Hematopoietic multipotent progenitor cell treated with erythropoietin and hydrocortisone succinate and interleukin-3 and kit ligand, for 8 days (in vitro differentiated cells): ENCODE results near the gene ANAPC15.

Source experiments
- DNase-seq: peaks from one replicate; pipeline ENCODE4 v3.0.0-alpha.2; 2015

ANAPC15 gene

DNA sequence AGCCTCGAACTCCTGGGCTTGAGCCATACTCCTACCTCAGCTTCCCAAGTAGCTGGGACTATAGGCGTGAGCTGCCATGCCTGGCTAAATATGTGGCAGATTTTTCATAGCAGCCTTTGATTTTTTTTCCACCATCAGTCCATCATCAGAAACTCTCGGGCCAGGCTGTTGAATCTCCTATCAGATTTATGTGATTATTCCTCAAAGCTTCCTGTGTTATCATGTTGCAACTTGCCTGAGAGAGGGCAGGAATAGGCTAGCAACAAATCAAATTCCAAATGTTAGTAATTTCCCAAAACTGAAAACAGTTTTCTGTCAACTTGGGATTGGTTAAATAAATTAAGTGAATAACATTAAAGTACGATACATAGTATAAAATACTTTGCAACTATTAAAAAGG, 28.4 kb downstream of the ANAPC15 start:
- no peak for DNase-seq

DNA sequence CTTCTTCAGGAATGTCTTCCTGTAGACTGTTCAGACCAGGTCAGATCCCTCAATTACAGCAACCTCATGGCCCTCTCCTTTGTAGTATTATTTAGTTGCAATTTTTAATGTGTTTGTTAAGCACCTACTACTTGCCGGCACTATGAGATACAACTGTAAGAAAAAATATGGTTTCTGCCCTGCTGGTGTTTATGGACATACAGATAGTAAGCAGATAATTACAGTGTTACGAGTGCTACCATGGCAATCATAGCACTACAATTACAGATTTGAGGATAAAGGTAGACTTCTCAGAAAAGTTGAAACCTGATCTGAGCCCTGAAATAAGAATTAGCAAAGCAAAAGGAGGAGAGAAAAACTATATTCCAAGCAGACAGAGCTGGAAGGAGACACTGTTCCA, 29.1 kb downstream of the ANAPC15 start:
- DNase-seq: no peak

DNA sequence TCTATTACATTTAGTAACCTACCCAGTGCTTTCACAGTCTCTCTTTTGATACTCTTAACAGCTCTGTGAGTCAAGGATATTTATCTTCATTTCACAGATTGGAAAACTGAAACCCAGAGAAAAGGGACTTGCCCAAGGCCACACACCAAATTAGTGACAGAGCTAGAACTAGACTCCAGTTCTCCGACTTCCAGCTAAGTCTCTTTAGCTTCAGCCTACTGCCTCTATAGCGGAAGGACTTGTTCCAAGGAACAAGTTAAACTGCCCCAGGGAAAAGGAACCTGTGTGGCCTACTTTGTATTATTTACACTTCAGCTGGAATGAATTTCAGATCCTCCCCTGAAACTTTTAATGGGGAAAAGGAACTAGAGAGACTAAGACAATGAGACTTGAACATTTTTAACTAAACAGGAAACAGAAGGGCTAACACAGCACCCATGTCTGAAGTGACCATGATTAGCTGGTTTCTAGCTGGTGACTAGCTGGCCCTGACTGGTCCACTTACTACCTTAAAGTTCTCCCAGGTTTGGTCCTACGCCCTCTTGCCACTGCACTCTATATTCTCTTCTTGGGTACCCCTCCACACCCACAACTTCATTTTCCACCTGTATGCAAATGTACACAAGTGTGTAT, 30.6 kb downstream of the ANAPC15 start:
- no peak for DNase-seq

DNA sequence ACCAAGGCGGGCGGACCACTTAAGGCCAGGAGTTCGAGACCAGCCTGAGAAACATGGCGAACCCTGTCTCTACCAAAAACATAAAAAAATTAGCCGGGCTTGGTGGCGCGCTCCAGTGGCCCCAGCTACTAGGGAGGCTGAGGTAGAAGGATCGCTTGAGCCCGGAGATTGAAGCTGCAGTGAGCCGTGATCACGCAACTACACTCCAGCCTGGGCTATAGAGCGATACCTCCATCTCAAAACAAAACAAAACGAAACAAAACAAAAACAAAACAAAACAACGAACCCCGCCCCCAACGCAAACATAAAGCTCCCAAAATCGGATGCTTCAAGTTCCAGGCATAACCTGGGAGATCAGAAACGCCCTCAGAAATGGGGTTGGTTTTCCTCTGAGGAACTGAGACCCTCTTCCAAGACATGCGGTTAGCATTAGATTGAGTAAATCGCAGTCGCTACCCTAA, 31.3 kb downstream of the ANAPC15 start:
- DNase-seq: no peak

DNA sequence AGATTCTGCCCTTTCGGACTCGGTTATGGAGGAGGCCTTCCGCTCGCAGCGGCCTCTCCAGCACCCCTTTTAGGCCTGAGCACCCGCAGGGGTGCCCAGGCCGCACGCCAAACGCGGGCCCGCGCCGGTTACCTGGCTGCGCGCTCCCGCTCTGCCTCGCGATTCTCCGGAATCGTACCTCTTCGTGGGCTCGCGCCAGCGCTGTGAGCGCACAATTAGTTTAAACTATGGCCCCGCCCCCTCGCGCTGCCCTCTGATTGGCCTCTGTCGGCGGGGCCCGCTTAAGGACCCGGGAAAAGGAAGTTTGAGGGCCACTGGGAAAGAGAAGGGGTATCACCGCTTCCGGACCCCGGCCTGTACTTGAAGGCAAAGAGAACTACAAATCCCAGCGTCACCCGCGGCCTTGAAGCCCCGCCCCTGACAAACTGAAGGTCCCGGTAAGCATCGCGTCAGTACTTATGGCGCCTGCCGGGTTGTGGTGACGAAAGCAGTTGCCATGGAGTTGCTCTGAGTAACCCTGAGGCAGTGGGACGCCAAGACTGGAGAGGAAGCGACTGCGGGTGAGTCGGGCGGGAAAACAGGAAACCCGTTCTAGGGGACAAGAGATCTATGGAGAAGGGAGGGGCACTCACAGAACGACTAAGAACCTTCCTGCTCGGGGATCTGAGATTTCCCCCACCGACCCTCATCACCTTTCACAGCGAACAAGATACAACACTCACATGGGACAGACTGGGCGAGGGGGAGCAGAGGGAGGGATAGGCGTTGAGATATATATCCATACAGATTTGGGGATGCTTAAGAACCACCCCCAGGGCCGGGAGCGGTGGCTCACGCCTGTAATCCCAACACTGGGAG, 31.9 kb downstream of the ANAPC15 start, which contains the start of the genes LRRC51 and NUMA1:
Gene LRRC51, plus strand, starts transcription at position 525 of the 858 bp plus-strand sequence. CDS start 8,234 bp downstream, outside the sequence.
Gene NUMA1, minus strand, starts transcription at position 217 of the 858 bp plus-strand sequence. CDS start 44,599 bp downstream, outside the sequence.
- peak; percentile 100 for DNase-seq

DNA sequence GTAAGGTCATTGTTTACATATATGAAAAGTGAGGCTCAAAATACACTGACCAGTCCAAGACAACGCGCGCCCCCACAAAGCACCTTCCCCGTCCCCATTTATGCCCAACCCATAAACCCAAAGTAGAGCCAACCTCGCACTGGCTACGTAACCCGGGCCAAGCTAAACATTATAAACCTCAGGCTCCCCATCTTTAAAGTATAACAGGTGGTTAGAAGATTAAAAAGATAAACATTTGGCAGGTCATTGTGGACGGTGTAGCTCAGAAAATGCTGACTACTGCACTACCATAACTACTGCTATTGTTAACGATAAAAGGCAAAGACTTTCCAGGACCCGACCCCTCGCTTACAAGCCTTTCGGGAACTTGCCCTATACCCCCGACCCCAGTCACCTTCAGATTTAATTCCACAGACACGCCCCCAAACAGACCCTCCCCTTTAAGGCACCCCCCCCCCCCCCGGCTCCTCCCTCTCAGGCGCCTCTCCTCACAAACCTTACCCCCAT, 32.6 kb downstream of the ANAPC15 start:
- peak; percentile 25 for DNase-seq

DNA sequence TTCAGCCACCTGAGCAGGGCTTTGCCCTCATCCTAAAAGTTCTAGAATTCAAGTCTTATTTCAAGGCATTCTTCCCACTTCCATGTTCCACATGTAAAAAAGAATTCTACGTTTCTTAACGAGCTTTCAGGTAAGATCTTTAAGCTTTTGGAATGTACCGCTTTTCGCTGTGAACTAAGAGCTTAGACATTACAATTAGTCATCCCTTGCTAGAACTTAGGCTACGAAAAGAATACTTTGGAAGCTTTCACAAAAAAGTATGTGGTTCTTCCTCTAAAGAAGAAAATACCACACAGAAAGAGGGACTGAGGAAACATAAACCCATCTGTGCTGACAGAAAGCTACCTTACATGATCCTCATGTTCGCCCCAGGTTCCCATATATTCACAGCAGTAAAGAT, 34.0 kb downstream of the ANAPC15 start:
- DNase-seq: no peak

DNA sequence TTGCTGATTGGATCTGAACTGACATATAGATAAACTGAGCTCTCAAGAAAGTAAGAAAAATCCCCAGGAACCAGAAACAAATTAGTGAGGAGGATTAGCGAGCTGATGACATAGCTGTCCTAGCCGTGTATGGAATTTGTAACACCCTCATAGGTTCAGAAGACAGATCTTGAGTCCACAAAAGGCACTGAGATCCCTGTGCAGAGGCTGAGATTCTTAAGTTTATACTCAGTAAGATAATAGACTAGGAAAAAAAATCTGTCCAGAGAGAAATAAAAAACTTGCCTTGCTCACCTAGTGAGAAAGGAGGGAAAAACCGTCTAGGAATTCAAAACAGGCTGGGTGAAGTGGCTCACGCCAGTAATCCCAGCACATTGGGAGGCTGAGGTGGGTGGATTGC, 36.7 kb downstream of the ANAPC15 start:
- DNase-seq: no peak

DNA sequence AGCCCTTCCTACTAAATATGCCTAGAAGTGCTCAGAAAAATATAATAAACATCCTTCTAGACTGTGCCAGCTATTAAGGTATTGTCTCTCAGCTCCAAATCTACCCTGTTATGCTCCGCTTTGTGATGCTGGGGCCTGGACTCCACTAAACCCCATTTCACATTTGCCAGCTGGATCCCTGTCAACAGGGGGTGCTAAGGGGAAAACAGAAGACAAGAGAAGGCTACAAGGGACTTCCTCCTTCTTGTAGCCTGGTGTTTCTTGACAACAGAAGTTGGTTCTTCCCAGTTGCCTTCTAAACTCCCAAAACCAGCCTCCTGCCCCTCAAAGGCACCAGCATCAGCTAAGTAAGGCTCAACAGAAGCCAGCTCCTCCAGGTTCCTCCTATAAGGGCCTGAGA, 37.4 kb downstream of the ANAPC15 start:
- peak; percentile 65 for DNase-seq

DNA sequence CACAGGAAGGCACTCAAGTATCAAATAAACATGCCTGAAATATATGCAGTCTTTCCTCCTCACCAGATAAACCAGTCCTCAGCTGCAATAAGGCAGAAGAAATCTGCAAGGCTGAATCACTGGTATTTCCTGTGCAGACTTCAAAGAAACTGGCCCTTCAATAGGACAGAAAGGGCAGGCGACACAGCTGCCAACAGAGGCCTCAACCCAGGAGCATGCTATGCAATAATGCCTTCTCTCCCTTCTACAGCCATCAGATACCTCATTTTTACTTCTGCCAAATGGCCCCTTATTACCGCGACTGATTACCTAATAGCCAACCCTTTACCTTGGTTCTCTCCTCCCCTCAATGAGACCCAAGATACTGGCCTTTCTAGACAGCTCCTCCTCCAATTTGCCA, 40.1 kb downstream of the ANAPC15 start:
- DNase-seq: no peak

DNA sequence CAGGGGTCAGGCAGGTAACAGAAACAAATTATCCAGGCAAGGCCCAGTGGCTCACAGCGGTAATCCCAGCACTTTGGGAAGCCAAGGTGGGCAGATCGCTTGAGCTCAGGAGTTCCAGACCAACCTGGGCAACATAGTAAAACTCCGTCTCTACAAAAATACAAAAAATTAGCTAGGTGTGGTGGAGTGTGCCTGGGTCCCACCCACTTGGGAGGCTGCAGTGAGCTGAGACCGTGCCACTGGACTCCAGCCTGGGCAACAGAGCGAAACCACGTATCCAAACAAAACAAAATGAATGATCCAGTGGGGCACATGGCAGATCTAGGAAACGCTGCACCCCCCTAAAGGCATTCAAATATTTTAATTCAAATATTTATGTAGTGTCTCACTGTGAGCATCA, 42.0 kb downstream of the ANAPC15 start:
- no peak for DNase-seq

DNA sequence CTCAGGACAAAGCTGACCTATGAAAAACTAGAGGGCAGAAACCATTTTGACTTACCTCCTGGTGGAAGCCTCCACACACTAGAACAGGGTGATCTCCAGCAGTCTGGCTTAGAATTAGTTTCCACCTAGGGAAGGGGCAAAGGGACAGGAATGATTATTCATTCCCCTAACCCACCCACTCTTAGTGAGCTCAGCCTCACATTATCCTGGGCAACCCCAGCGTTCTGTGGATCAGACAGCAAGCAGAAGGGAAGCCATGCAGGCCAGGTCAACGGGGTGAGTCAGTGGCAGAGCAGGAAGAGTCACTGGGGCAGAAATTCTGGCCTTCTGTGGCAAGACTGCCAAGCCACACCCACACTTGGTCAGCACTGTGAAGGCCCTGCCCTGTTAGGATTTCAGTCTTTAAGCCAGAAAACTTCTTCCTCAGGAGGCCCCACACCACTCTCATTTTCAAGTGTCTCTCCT, 42.7 kb downstream of the ANAPC15 start:
- peak; percentile 76 for DNase-seq

DNA sequence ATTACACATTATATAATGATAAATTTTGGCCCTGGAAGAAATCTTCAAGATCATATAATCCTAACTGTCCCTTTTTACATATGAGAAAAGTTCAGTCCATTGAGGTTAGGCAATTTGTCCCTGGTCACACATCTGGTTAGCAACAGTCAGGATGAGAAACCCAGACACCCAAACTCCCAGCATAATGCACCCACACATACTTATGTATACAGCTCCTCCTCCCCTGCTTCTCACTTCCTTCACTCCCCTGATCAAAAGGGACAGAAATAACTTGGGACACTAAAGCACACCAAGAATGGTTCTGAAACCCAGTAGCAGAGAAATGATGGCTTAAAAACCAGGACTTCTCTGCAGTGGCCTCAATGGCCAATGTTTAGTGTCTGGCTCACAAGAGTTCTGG, 43.3 kb downstream of the ANAPC15 start:
- no peak for DNase-seq

DNA sequence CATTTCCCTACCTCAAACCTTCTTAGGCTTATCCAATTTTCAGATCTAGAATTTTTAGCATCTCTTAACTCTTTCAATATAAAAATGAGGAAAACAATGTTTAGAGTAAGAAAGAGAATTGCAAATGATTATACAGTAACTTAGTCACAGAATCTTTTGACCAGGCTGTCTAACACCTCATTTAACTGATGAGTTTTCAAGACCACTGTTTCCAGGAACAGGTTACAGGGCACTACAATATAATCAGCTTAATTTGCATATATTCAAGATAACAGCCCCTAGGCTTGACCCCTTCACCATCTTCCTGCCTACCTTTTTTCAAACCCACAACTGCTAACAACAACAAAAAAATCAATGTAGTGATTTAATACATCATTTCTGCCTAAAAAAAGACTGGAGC, 44.8 kb downstream of the ANAPC15 start:
- no peak for DNase-seq

DNA sequence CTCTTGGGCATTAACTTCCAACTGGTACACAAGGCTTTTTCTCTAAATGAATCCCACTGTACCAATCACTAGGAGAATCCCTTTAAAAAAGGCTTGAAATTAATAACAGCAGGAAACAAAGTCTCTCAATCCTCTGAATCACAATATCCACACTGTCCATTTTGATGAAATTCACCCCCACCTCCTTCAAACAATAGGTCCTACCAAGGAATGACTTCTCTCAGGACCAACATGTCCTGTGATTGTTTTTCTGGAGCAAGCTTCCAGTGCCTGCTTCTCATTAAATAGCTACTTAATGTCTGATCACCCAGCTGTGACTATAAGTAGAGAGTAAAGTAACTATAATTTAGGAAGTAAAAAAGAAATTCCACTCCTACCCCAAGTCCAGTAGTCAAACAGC, 45.2 kb downstream of the ANAPC15 start:
- no peak for DNase-seq

DNA sequence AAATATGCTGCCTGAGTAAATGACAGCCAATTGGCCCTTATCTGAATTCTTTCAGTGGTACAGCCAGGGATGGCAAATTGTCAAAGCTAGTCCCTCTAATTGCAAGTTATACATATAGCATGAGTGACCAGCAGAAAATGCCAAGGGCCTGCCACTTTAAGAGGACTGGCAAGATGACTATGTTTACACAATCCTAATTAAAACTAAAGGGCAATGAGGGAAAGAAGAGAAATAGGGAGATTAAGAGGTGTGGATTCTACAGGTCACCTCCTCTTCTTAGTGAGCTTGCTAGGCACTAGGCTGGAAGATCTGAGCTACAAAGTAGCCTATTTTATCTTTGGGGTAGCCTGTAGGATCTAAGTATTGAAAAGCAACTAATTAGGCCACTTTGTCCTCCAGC, 45.6 kb downstream of the ANAPC15 start:
- DNase-seq: no peak

DNA sequence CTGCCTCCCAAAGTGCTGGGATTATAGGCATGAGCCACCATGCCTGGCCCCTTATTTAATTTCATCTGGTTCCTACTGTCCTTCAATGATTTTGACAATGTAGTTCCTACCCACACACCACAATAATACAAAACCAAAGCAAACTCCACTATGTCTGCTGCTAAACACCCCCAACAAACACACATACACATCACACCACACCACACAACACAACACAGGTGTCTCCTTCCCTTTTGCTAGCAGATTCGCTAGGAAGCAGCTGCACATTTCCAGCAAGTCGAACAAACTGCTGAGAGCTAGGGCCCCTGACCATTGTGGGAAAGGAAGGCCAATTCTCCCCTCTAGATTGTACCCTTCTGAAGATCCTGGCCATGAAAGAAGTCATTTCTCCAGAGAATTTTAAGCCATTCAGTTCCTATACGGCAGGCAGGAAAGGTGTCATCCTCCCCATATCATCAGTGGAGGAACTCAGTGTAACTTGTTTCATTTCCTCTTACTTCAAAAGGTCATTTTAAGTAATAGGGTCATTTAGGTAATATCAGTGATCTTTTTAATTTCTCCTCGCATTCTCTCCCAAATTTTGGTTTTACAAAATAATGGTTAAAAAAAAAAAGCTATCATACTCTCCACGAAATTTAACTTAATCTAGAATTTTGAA, 50.6 kb downstream of the ANAPC15 start:
- DNase-seq: no peak
